Fibroblast of pulmonary artery (primary cell): Measurements from ENCODE around the gene CHMP1B.

Experiments
- DNase-seq: peaks from one replicate; pipeline ENCODE4 v3.0.0-alpha.2; 2010; ENCODE audit warnings: low read depth
- H3K4me3 ChIP-seq: replicated peaks from 2 replicates; pipeline ENCODE4 v1.5.1; 2011; ENCODE audit warnings: low read depth, mild to moderate bottlenecking, control low read depth, low read length, moderate library complexity
- CTCF ChIP-seq: IDR thresholded peaks from 2 replicates; pipeline ENCODE4 v1.5.1; 2011; ENCODE audit warnings: mild to moderate bottlenecking, control low read depth, low read length, inconsistent platforms; ENCODE audit errors: missing control alignments

Gene CHMP1B

GRCh38 chr18:11899063-11899462, 47.9 kb downstream of the CHMP1B start:
- no peak for TF ChIP-seq CTCF

GRCh38 chr18:11901826-11902438, 50.7 kb downstream of the CHMP1B start:
- H3K4me3 ChIP-seq, result no peak overlapping the region
- DNase-seq, result no peak
- no peak for TF ChIP-seq CTCF

More at GRCh38 chr18:11899063-11899462, 47.9 kb downstream of the CHMP1B start:
- H3K4me3 ChIP-seq, result no peak overlapping the region
- no peak for DNase-seq

- no peak for TF ChIP-seq CTCF
- H3K4me3 ChIP-seq, result no peak overlapping the region
- DNase-seq, result peak; percentile 16
These were observed 51.5 kb downstream of the CHMP1B start for GRCh38 chr18:11902522-11903292.
